Pancreas (tissue), 10 donors: ENCODE results near the gene PCCB. TPM values are rescaled to one million over a fixed set of nuclear protein-coding genes. Genes with fewer than 3 reads are reported as not detected.
"Not testable (repeated sequence)": the region's sequence is repeated elsewhere in the genome, so short reads cannot be mapped to it uniquely, and the experiment has no call there.

Source experiments
- ATAC-seq, 4 donors: fragments of 200-7000 bp; cut with Tn5 transposase; one replicate each; pipeline versions ENCODE4 v1.8.0 to v1.9.1; 2020; ENCODE audit warnings: mild to moderate bottlenecking in 4 of 4, moderate library complexity in 4 of 4
- DNase-seq, 6 donors: peaks; one replicate each; pipeline ENCODE4 v3.0.0-alpha.2; 2020
- FAIRE-seq: peaks from 2 replicates; lab custom pipeline; 2012; peaks lifted over from hg19 to GRCh38; lab: Jason Lieb, UNC
- H3K27ac ChIP-seq, 4 donors: fragments of 200-600 bp; sonication (generic); 1 replicate in 3 of 4; 2 replicates in 1 of 4; pipeline versions ENCODE4 v1.5.0 to v1.8.0; 2020
- H3K27me3 ChIP-seq, 4 donors: fragments of 200-600 bp; one replicate each; pipeline ENCODE4 v1.8.0; 2021
- H3K36me3 ChIP-seq, 3 donors: fragments of 200-600 bp; sonication (generic) in 1 of 3; one replicate each; pipeline versions ENCODE4 v1.5.0 to v1.8.0; 2020 to 2021
- H3K4me1 ChIP-seq, 3 donors: fragments of 200-600 bp; one replicate each; pipeline ENCODE4 v1.8.0; 2021
- H3K4me3 ChIP-seq, 4 donors: fragments of 200-600 bp; sonication (generic) in 2 of 4; one replicate each; pipeline versions ENCODE4 v1.5.0 to v1.8.0; 2020 to 2021
- H3K9me3 ChIP-seq, 4 donors: fragments of 200-600 bp; one replicate each; pipeline ENCODE4 v1.8.0; 2021
- WGBS, 2 donors: extraction: QIAGEN DNeasy Blood & Tissue Kit; methylation state at CpG; one replicate each; pipeline ENCODE4 v1.1.7; 2013; 5-methylcytosine and 5-hydroxymethylcytosine counted together
- intact Hi-C, 3 donors: fragments of 100-400 bp; cut with DNase I; formaldehyde crosslinking; loops; one replicate each; pipeline versions ENCODE4 v1.11.1 to v1.14.2; 2022
- polyA plus RNA-seq, 2 donors: library from polyadenylated mRNA; stranded (reverse); fragments of 200-250 nt; gene quantifications; one replicate each; pipeline ENCODE4 v1.2.3, GENCODE V29; 2013
- total RNA-seq, 6 donors: library from RNA; stranded (reverse); fragmentation: NEBNext Ultra II Directional in 4 of 6; extraction: Animal tissue kit (Norgen Biotek cat#: 25700) in 4 of 6; gene quantifications; one replicate each; pipeline versions ENCODE4 v1.2.1 to v1.2.4, GENCODE V29; 2021 to 2023
- TF ChIP-seq, protein P1 (sequence below), 4 donors: fragments of 200-600 bp; sonication (generic) in 3 of 4; IDR thresholded peaks; one replicate each; pipeline versions ENCODE4 v1.5.0 to v1.8.0; 2021; ENCODE audit warnings: antibody characterized with exemption in 4 of 4
- donor health status: healthy with polysubstance abuse.
- donor health status: DM: no; HTN: no; CAD: no; lungs with moderate emphysema.
- donor health status: DM: no; HTN: no; CAD: no.
- donor health status: control.
- donor health status: control.
- donor health status: Bipolar disorder and iron deficiency.
- donor health status: DM: yes; HTN: yes; CAD: no.
- donor health status: DM: no; HTN: no; CAD: no.
- donor health status: DM: no; HTN: no; CAD: no.
- donor health status: DM: yes; HTN: yes; CAD: no.

Gene PCCB
- total and polyA plus RNA-seq, 8 donors = 8.9 to 24.9 (median 14.7) TPM

DNA sequence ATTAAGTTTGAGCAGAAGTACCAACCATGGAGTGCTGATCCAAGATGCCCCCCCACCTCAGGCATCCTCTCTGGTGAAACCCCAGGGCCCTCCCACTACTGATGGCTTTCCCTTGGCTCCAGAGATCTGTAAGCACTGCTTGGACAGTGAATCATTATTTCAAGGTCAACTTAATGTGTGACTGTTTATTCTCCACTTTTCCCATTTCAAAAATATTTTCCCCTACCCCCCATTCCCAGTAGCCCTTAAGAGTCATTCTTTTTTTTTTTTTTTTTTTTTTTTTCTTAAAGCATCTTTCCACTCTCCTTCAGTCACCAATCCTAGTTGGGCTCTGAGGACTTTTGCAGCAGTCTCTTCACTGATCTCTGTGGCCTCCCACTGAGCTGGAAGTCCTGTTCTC, 82.6 kb downstream of the PCCB start:
- Histone ChIP-seq H3K9me3 (no peaks in the 10 kb centered on the region), H3K27me3 (no peaks in the 10 kb centered on the region), H3K4me3 (no peak overlapping the region), H3K4me1 (no peaks in the 10 kb centered on the region), H3K27ac (no peak overlapping the region), H3K36me3 (peaks cover 0 to 4% (median 3%) of the 10 kb centered on the region in 3 donors)
- FAIRE-seq (no peak), DNase-seq (no peak), ATAC-seq (peak in 2 of 4 donors; percentile 49 to 75)
- TF ChIP-seq, protein P1, sequence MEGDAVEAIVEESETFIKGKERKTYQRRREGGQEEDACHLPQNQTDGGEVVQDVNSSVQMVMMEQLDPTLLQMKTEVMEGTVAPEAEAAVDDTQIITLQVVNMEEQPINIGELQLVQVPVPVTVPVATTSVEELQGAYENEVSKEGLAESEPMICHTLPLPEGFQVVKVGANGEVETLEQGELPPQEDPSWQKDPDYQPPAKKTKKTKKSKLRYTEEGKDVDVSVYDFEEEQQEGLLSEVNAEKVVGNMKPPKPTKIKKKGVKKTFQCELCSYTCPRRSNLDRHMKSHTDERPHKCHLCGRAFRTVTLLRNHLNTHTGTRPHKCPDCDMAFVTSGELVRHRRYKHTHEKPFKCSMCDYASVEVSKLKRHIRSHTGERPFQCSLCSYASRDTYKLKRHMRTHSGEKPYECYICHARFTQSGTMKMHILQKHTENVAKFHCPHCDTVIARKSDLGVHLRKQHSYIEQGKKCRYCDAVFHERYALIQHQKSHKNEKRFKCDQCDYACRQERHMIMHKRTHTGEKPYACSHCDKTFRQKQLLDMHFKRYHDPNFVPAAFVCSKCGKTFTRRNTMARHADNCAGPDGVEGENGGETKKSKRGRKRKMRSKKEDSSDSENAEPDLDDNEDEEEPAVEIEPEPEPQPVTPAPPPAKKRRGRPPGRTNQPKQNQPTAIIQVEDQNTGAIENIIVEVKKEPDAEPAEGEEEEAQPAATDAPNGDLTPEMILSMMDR (IDR thresholded peaks at IDR 0.05) = no peak
- intact Hi-C loops = no loop called here

- Histone ChIP-seq H3K27ac (no peak overlapping the region), H3K4me3 (no peak overlapping the region), H3K27me3 (no peaks in the 10 kb centered on the region), H3K9me3 (no peaks in the 10 kb centered on the region), H3K4me1 (no peaks in the 10 kb centered on the region), H3K36me3 (peaks cover 0 to 4% (median 3%) of the 10 kb centered on the region in 3 donors)
- DNase-seq (no peak), FAIRE-seq (no peak), ATAC-seq (no peak)
- TF ChIP-seq, protein P1 (IDR thresholded peaks at IDR 0.05) = no peak
- intact Hi-C loops = no loop called here
Measured at GRCh38 chr3:136334209-136334608, 84.1 kb downstream of the PCCB start.

GRCh38 chr3:136334726-136335125, 84.6 kb downstream of the PCCB start:
- H3K9me3 ChIP-seq, intact Hi-C loops, DNase-seq, ATAC-seq, H3K27me3 ChIP-seq, H3K4me1 ChIP-seq, H3K27ac ChIP-seq, H3K36me3 ChIP-seq, H3K4me3 ChIP-seq, FAIRE-seq: not testable (repeated sequence)
- 96% methylated on average over 6 of the region's 6 CpGs for WGBS, 2 donors

- intact Hi-C loops = no loop called here
- no peak for FAIRE-seq
- TF ChIP-seq, protein P1 (IDR thresholded peaks at IDR 0.05) = no peak
- Histone ChIP-seq H3K27me3 (no peaks in the 10 kb centered on the region), H3K9me3 (no peaks in the 10 kb centered on the region), H3K4me1 (no peaks in the 10 kb centered on the region), H3K36me3 (peaks cover 0 to 8% (median 3%) of the 10 kb centered on the region in 3 donors), H3K4me3 (no peak overlapping the region), H3K27ac (no peak overlapping the region)
- no peak for ATAC-seq
- no peak for DNase-seq
- WGBS, 2 donors = 94 to 97% methylated on average over 4 of the region's 4 CpGs
Measured at GRCh38 chr3:136336329-136337100, 86.4 kb downstream of the PCCB start.

DNA sequence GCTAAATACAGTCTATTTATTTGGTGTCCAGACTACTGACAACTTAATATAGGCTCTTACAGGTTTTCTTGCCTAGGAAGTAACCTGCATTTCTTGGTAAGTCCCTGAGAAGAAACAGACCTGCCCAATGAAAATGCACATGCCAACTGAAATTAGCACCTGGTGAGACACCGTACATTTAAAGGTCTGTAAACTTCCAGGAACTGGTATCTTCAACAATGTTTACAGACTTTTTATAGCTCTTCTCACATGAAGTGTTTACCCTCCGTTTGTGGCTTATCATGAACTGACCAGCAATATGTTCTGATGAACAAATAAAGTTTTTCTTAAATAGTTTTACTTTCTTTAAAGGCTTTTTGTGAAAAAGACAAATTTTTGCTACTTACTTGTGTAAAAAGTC, 93.3 kb downstream of the PCCB start:
- Histone ChIP-seq H3K4me3 (no peak overlapping the region), H3K27ac (peak overlapping the region in 2 of 4 donors; percentile 75 to 82), H3K9me3 (no peaks in the 10 kb centered on the region), H3K36me3 (peaks cover 0 to 11% (median 0%) of the 10 kb centered on the region in 3 donors), H3K4me1 (peaks cover 10 to 15% (median 11%) of the 10 kb centered on the region in 3 donors), H3K27me3 (no peaks in the 10 kb centered on the region)
- TF ChIP-seq, protein P1 (IDR thresholded peaks at IDR 0.05) = no peak
- intact Hi-C loops = no loop called here
- 30 to 32% methylated on average over 2 of the region's 2 CpGs for WGBS, 2 donors
- peak in 2 of 6 donors; percentile 23 to 41 for DNase-seq
- peak; percentile 61 for FAIRE-seq
- peak; percentile 88 to 93 (median 92) for ATAC-seq
